ENCODE results near the gene ASAP2. TPM values are rescaled to one million over a fixed set of nuclear protein-coding genes. Genes with fewer than 3 reads are reported as not detected.

Gene ASAP2
- total and polyA plus RNA-seq, 9 of the 15 experiments (the other 6 are each of a cell fraction or from before 2014, with no cell fraction given): 0.06 to 4.3 (median 3.1) TPM

DNA sequence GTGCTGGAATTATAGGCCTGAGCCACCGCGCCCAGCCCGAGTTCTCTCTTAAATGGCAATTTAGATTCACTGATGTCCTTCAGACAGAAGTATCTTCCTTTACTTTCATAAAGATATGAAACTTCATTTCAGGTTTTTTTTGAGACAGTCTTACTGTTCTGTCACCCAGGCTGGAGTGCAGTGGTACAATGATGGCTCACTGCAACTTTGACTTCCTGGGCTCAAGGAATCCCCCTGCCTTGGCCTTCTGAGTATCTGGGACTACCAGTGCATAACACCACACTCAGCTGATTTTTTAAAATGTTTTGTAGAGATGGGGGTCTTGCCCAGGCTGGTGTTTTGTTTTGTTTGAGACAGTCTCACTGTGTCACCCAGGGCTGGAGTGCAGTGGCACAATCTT lies 203.5 kb downstream of the ASAP2 start:
- Histone ChIP-seq H3K9me1 (ENCODE audit: control insufficient read depth, insufficient read depth, low read length) (no peaks in the 10 kb centered on the region), H3K9me3 (replicated peaks; ENCODE audit: control insufficient read depth, insufficient read depth, low read depth, low read length) (no peaks in the 10 kb centered on the region), H3K27ac (ENCODE audit: extremely low read depth, low read depth, low read length) (no peak overlapping the region), H4K20me1 (replicated peaks; ENCODE audit: control insufficient read depth, insufficient read depth, low read length) (no peaks in the 10 kb centered on the region), H3K4me3 (no peak overlapping the region), H3K27me3 (ENCODE audit: control insufficient read depth in 2 of 2, insufficient read depth in 2 of 2, low read length in 2 of 2) (no peaks in the 10 kb centered on the region), H3K4me1 (replicated peaks in 1 of 2; ENCODE audit: control insufficient read depth in 2 of 2, insufficient read depth in 2 of 2, low read length in 2 of 2) (no peaks in the 10 kb centered on the region), H2AFZ (ENCODE audit: low read depth, low read length) (no peak overlapping the region), H3K4me2 (ENCODE audit: insufficient read depth, low read length) (no peak overlapping the region), H3K36me3 (ENCODE audit: control insufficient read depth, insufficient read depth, low read length) (peaks cover 42% of the 10 kb centered on the region; the same call in 2 of the 3 replicates), H3K79me2 (ENCODE audit: control insufficient read depth, insufficient read depth, low read length) (no peaks in the 10 kb centered on the region), H3K9ac (ENCODE audit: insufficient read depth in 1 of 2, low read depth in 2 of 2, low read length in 2 of 2) (no peak overlapping the region)
- ChIA-PET CTCF (ENCODE audit: low intra/inter-chr PET ratio) (no interaction called here), POLR2A (no interaction called here)
- in situ Hi-C loops (cut with MboI): no loop called here
- ATAC-seq (no peak), DNase-seq (ENCODE audit: extremely low read depth in 1 of 4, low spot score in 3 of 4) (no peak), FAIRE-seq (no peak)
- WGBS (ENCODE audit: insufficient coverage, low coverage, missing lambda C conversion rate): 100% methylated on average over 3 of the region's 3 CpGs
- intact Hi-C loops (cut with micrococcal nuclease): no loop called here
- no TSS peak for BruUV-seq (replicated peaks)
- TF ChIP-seq CEBPZ (IDR thresholded peaks at IDR 0.05; ENCODE audit: borderline replicate concordance, low read depth, low read length): no peak
- TF ChIP-seq HOXB6 (CRISPR knock-in tag; IDR thresholded peaks at IDR 0.05; ENCODE audit: borderline replicate concordance): no peak
- TF ChIP-seq RUNX1 (IDR thresholded peaks at IDR 0.05; ENCODE audit: low read depth): no peak
- TF ChIP-seq HNRNPK (IDR thresholded peaks at IDR 0.05; ENCODE audit: low read depth, low read length, poor library complexity, severe bottlenecking): no peak
- no peak for TF ChIP-seq ZNF444 (CRISPR knock-in tag; IDR thresholded peaks at IDR 0.05)
- TF ChIP-seq, protein P1, sequence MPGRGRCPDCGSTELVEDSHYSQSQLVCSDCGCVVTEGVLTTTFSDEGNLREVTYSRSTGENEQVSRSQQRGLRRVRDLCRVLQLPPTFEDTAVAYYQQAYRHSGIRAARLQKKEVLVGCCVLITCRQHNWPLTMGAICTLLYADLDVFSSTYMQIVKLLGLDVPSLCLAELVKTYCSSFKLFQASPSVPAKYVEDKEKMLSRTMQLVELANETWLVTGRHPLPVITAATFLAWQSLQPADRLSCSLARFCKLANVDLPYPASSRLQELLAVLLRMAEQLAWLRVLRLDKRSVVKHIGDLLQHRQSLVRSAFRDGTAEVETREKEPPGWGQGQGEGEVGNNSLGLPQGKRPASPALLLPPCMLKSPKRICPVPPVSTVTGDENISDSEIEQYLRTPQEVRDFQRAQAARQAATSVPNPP (IDR thresholded peaks at IDR 0.05; ENCODE audit: borderline replicate concordance, insufficient read depth, insufficient read length): no peak
- TF ChIP-seq MXD1 (CRISPR knock-in tag; IDR thresholded peaks at IDR 0.05; ENCODE audit: borderline replicate concordance, poor library complexity, severe bottlenecking): no peak
- no peak for TF ChIP-seq HDAC2 (IDR thresholded peaks at IDR 0.05)
- no peak for TF ChIP-seq ZNF217 (CRISPR knock-in tag; IDR thresholded peaks at IDR 0.05)
- TF ChIP-seq RHOXF2B (CRISPR knock-in tag; conservative IDR thresholded peaks at IDR 0.05): no peak
- TF ChIP-seq RBM22 (IDR thresholded peaks at IDR 0.05; ENCODE audit: low read depth, low read length, poor library complexity, severe bottlenecking): no peak
- TF ChIP-seq ZNF398 (CRISPR knock-in tag; IDR thresholded peaks at IDR 0.05): no peak
- TF ChIP-seq ELF2 (CRISPR knock-in tag; IDR thresholded peaks at IDR 0.05): no peak
- TF ChIP-seq NR2C1 (IDR thresholded peaks at IDR 0.05): no peak
- TF ChIP-seq NR2C1 (tag; IDR thresholded peaks at IDR 0.05): no peak
- TF ChIP-seq ZNF324 (CRISPR knock-in tag; IDR thresholded peaks at IDR 0.05): no peak
